Gastrocnemius medialis (tissue), 4 donors: ENCODE measurements around the gene DNM1. TPM values are rescaled to one million over a fixed set of nuclear protein-coding genes. Genes with fewer than 3 reads are reported as not detected.

ENCODE experiments used
- ATAC-seq, 2 donors: fragments of 150-250 bp; one replicate each; pipeline ENCODE4 v1.9.1; 2016
- DNase-seq, 2 donors: peaks; one replicate each; pipeline ENCODE4 v3.0.0-alpha.2; 2019
- H3K27ac ChIP-seq, 4 donors: fragments of 200-600 bp; sonication (generic); 1 replicate in 1 of 4; 2 replicates in 3 of 4; pipeline ENCODE4 v1.5.1; 2016 to 2018; ENCODE audit warnings: mild to moderate bottlenecking in 2 of 4, moderate library complexity in 1 of 4
- H3K27me3 ChIP-seq, 3 donors: fragments of 200-600 bp; sonication (generic) in 2 of 3; 1 replicate in 1 of 3; 2 replicates in 2 of 3; pipeline versions ENCODE4 v1.5.1 to v1.6.0; 2016 to 2019; ENCODE audit warnings: mild to moderate bottlenecking in 1 of 3, moderate library complexity in 1 of 3
- H3K36me3 ChIP-seq, 2 donors: fragments of 200-600 bp; sonication (generic) in 1 of 2; one replicate each; pipeline ENCODE4 v1.5.1; 2017 to 2018
- H3K4me1 ChIP-seq, 2 donors: fragments of 200-600 bp; sonication (generic) in 1 of 2; one replicate each; pipeline ENCODE4 v1.5.1; 2016 to 2017; ENCODE audit warnings: mild to moderate bottlenecking in 2 of 2
- H3K4me3 ChIP-seq, 4 donors: fragments of 200-600 bp; sonication (generic) in 3 of 4; 1 replicate in 1 of 4; 2 replicates in 3 of 4; pipeline ENCODE4 v1.5.1; 2016 to 2019; ENCODE audit warnings: mild to moderate bottlenecking in 2 of 4
- H3K9me3 ChIP-seq, 3 donors: fragments of 200-600 bp; sonication (generic) in 2 of 3; 1 replicate in 1 of 3; 2 replicates in 2 of 3; pipeline ENCODE4 v1.5.1; 2016 to 2019
- POLR2A ChIP-seq, 2 donors: fragments of 450-650 bp; IDR thresholded peaks; one replicate each; pipeline ENCODE4 v1.6.1; 2017; ENCODE audit warnings: antibody characterized with exemption in 2 of 2, mild to moderate bottlenecking in 2 of 2, moderate library complexity in 2 of 2
- in situ Hi-C, 4 donors: fragments of 200-750 bp; cut with MboI; loops; one replicate each; pipeline versions ENCODE4 v1.15.0 to v1.8.0; 2017; ENCODE audit warnings: low sequenced_read_pairs in 4 of 4
- intact Hi-C: fragments of 100-400 bp; cut with DNase I; formaldehyde crosslinking; loops from one replicate; pipeline ENCODE4 v1.15.1; 2023; ENCODE audit warnings: low total_unique reads
- total RNA-seq, 4 donors: library from RNA; depleted of rRNA; stranded (reverse); fragments of >200 nt; gene quantifications; one replicate each; pipeline versions ENCODE4 v1.1.0 to v1.2.3, GENCODE V29; 2016
- TF ChIP-seq, protein P1 (sequence below), 5 experiments: fragments of 450-650 bp in 3 of 5; fragments of 200-600 bp in 2 of 5; sonication (generic) in 2 of 5; IDR thresholded peaks in 4 of 5; conservative IDR thresholded peaks in 1 of 5; 1 replicate in 4 of 5; 2 replicates in 1 of 5; pipeline ENCODE4 v1.5.1; 2016 to 2019; ENCODE audit warnings: antibody characterized with exemption in 5 of 5, mild to moderate bottlenecking in 3 of 5, moderate library complexity in 3 of 5

The DNM1 gene
- total RNA-seq, 4 donors from 2014 or later: 1.8 to 3.8 (median 2.0) TPM

DNA sequence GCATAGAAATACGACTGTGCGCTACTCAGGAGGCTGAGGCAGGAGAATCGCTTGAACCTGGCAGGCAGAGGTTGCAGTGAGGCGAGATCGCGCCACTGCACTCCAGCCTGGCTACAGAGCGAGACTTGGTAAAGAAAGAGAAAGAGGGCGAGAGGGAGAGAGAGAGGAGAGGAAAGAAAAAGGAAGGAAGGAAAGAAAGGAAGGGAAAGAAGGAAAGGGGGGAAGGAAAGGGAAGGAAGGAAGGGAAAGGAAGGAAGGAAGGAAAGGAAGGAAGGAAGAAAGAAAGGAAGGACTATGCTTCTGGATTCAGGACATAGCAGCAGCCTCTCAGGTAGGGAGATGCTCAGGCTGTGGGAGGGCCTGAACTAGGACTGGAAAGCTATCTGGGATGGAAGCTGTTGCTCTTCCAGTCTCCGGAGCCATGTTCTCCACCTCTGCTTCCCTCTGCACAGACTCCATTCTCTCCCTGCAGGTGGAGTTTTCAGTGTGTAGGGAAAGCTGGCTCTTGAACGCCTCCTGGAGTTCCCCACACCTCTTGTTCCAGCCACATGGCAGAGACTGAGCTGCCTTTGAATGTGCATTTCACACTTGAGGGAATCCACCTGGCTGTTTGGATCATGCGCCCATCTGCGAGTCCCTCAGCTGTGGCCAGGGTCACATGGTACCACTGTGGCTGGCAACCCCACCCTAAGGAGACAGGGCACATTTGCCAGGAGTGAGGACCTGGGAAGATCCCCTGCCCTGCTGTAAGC lies 82.0 kb downstream of the DNM1 start:
- ATAC-seq: no peak

DNA sequence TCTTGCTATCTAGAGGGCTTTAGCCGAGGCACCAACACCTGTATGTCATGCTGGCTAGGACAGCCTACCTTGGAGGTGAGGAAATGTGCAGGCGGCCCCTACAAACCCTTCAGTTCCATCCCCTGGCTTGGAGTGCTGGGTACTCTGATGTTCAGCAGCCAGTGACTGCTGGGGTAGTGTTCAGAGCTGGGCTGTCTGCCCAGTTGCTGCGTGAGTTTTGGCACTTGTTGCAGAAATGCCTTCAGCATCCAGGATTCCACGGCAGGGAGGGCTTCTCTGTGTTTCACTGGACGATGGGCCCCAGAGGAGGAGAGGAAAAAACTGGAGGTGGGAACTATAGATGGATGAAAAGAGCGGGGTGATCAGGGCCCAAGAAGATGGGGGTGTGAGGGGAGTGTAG lies 83.3 kb downstream of the DNM1 start:
- no peak for DNase-seq

More for the DNA sequence above, 82.0 kb downstream of the DNM1 start:
- no peaks in the 10 kb centered on the region for H3K27me3 ChIP-seq
- H3K4me3 ChIP-seq: no peak overlapping the region
- H3K9me3 ChIP-seq: no peaks in the 10 kb centered on the region
- TF ChIP-seq POLR2A (IDR thresholded peaks at IDR 0.05): no peak
- TF ChIP-seq, protein P1, sequence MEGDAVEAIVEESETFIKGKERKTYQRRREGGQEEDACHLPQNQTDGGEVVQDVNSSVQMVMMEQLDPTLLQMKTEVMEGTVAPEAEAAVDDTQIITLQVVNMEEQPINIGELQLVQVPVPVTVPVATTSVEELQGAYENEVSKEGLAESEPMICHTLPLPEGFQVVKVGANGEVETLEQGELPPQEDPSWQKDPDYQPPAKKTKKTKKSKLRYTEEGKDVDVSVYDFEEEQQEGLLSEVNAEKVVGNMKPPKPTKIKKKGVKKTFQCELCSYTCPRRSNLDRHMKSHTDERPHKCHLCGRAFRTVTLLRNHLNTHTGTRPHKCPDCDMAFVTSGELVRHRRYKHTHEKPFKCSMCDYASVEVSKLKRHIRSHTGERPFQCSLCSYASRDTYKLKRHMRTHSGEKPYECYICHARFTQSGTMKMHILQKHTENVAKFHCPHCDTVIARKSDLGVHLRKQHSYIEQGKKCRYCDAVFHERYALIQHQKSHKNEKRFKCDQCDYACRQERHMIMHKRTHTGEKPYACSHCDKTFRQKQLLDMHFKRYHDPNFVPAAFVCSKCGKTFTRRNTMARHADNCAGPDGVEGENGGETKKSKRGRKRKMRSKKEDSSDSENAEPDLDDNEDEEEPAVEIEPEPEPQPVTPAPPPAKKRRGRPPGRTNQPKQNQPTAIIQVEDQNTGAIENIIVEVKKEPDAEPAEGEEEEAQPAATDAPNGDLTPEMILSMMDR (IDR thresholded peaks at IDR 0.05 in 4 of 5, conservative IDR thresholded peaks at IDR 0.05 in 1 of 5): no peak
- intact Hi-C loops: no loop called here
- peaks cover 0 to 22% of the 10 kb centered on the region in 2 donors for H3K36me3 ChIP-seq
- in situ Hi-C loops: no loop called here
- no peaks in the 10 kb centered on the region for H3K4me1 ChIP-seq
- DNase-seq: no peak
- no peak overlapping the region for H3K27ac ChIP-seq

DNA sequence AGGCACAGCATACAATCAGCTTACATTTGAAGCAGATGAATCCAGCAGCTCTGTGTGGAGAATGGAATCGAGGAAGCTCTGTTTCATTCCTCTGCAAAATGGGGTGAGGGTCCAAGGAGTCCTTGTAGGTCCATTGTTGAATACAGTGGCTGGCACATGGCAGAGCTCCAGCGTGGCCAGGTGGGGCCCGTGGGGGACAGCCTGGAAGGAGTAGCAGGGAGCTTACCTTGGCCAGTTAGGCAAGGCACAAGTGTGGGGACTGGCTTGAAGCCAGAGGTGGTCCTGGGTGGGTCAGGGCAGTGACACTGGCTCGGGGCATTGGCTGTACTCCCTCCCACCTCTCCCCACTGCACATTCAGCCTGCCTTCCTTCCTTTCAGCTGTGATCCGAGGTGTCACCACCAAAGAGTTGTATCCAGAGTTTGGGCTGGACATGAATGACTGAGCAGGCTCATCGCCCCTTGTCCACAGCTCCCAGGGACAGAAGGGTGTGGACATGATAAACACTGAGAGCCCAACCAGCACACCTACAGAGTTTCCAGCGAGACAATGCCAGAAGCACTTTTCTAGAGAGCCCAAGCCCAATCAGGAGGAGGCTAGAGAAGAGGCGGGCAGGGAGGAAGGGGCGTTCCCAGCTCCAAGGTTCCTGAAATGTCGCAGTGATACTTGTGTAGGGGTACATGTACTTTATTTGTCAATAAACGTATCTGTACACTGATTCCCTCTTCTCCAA lies 85.3 kb downstream of the DNM1 start:
- DNase-seq: no peak
- Histone ChIP-seq H3K27me3 (no peaks in the 10 kb centered on the region), H3K4me1 (no peaks in the 10 kb centered on the region), H3K4me3 (no peak overlapping the region), H3K27ac (no peak overlapping the region), H3K9me3 (no peaks in the 10 kb centered on the region), H3K36me3 (peaks cover 0 to 22% of the 10 kb centered on the region in 2 donors)
- in situ Hi-C loops (no loop called here), intact Hi-C loops (no loop called here)
- TF ChIP-seq, protein P1 (IDR thresholded peaks at IDR 0.05 in 4 of 5, conservative IDR thresholded peaks at IDR 0.05 in 1 of 5): no peak
- TF ChIP-seq POLR2A (IDR thresholded peaks at IDR 0.05): no peak
- no peak for ATAC-seq

More for the DNA sequence above, 83.3 kb downstream of the DNM1 start:
- Histone ChIP-seq H3K36me3 (peaks cover 0 to 22% of the 10 kb centered on the region in 2 donors), H3K27ac (no peak overlapping the region), H3K4me1 (no peaks in the 10 kb centered on the region), H3K27me3 (no peaks in the 10 kb centered on the region), H3K9me3 (no peaks in the 10 kb centered on the region), H3K4me3 (no peak overlapping the region)
- TF ChIP-seq, protein P1 (IDR thresholded peaks at IDR 0.05 in 4 of 5, conservative IDR thresholded peaks at IDR 0.05 in 1 of 5): no peak
- no peak for TF ChIP-seq POLR2A (IDR thresholded peaks at IDR 0.05)
- no peak for ATAC-seq
- intact Hi-C loops (no loop called here), in situ Hi-C loops (no loop called here)

DNA sequence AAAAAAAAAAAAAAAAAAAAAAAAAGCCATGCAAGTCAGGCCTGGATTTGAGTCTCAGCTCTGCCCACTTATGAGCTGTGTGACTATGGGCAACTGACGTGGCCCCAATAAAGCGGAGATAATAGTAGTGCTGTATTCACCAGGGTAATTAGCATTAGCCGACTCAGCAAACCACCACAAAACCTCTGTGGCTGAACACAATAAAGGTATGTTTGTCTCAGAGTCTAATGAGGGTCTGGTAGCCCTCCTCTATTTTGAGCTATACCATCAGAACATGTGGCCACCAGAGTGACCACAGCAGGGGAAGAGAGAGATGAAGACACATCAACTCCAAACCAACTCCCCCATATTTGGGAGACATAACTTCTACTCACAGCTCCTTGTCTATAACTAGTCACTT lies 88.8 kb downstream of the DNM1 start:
- no peaks in the 10 kb centered on the region for H3K27me3 ChIP-seq
- no peak overlapping the region for H3K4me3 ChIP-seq
- H3K36me3 ChIP-seq: peaks cover 0 to 8% of the 10 kb centered on the region in 2 donors
- no peak for TF ChIP-seq POLR2A (IDR thresholded peaks at IDR 0.05)
- TF ChIP-seq, protein P1 (IDR thresholded peaks at IDR 0.05 in 4 of 5, conservative IDR thresholded peaks at IDR 0.05 in 1 of 5): no peak
- intact Hi-C loops: no loop called here
- H3K9me3 ChIP-seq: no peaks in the 10 kb centered on the region
- ATAC-seq (no peak), DNase-seq (no peak)
- no peak overlapping the region for H3K27ac ChIP-seq
- in situ Hi-C loops: loop anchor here in 1 of 4 donors (10.0 kb wide), 1 partner anchor 123 kb away; no protein-coding TSS in a partner anchor
- H3K4me1 ChIP-seq: no peaks in the 10 kb centered on the region
